Activated CD8-positive, alpha-beta memory T cell treated with anti-CD3 and anti-CD28 coated beads, Interleukin-2, amount 50 U/mL, for 24 hours (primary cell): ENCODE results near the gene SMARCA2.

ENCODE experiments used
- DNase-seq: peaks from one replicate; pipeline ENCODE4 v3.0.0-alpha.2; 2020; ENCODE audit errors: extremely low read depth

Gene SMARCA2

DNA sequence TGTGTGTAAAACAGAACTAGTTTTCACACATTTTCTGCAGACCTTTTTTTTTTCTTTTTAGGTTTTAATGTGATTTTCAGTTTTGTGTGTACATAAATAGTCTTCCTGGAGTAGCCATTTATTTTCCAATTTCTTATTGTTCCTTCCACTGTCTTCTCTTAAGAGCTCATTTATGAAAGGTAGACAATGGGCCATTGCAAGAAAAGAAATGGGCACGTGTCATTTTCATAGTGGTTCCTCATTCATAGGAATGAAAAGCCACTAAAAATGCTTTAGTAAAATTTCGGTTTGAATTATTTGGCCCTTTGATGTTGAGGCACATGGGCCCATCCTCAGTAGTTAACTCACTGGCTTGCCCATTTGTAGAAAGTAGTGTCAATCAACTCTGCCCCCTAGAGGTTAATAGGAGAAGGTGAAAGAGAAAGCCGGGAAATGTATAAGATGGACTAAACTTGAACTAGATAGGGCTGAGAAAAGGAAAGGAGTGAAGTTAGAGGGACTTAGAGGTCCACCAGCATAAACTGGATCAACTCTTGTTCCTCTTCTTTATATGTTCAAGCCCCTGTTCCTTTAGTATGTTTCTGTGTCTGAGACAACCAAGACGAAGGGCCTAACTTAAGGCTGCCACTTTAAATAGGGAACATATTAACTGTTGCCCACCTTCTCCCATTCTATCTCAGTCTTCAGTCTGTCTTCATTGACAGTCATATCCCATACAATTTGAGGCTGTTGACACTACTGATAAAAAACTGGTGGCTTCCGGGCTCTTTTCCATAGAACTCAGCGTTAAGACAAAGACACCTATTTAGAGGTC is 72.6 kb downstream of the SMARCA2 start:
- DNase-seq, result no peak

DNA sequence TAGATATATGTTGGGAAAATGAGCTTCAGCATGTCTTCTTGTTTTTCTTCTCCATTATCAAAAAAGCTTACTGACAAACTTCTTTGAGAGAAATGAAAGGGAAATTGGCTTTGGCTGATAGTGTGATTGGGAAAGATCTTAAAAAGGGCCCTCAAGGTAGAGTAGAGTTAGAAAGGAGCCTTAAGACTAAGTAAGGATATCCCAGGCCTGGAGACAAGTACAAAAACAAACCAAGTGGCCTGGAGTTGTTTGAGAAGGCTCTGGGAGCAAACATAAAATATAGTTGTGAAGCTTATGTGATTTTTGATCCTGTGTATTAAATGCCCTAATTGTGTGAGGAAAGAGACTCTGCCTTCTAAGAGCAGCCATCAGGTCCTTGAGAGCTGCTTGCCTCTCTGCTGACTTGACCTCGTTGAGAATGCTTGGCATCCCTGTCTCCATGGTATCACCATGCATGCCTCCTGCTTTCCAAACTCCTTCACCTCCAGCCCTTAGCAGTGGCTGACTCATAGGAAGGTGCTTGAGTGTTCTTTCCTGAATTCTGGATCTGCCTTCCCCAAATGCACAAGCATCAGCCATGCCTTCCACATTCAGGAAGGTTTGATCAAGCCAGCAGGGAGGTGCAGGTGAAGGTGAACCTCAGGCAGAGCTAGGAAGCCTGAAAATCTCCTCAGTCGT is 78.9 kb downstream of the SMARCA2 start:
- no peak for DNase-seq

DNA sequence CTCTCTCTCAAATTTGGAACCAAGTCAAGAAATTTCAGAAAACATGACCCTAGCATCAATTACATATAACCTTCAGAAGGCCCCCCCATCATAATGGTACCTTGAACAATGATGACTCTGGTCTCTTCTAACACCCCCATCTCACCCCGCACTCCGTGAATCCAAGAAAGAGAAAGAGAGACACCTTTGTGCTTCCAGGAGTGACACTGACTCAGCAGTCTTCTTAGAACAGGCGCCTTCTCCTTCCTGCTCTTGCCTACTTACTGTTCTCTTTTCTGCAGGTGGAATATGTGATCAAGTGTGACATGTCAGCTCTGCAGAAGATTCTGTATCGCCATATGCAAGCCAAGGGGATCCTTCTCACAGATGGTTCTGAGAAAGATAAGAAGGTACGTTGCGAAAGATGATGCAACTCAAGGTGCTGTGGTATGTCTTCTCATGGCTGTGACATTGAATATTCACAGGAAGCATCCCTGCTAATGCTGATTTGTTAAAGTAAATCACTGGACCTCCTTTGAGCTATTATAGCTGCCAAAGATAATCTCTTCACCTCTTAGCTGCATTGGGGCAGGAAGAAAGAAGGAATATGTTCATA is 81.3 kb downstream of the SMARCA2 start:
- DNase-seq, result no peak

DNA sequence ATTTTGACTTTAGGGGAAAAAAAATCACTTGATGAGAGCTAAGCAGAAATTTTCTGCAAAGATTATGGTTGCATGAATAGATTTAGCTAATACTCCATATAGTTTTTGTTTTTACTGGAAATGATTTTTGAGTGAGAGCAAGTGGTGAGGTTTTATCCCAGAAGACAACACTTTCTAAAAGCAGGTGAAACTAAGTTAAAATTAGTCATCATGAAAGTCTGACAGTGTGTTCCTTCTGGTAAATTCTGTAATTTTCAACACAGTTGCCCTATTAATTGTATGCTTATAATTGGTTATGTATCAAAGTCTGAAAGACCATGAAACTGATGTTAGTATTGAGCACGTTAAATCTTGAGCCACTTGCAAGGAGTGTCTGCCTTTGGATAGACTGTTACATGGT is 91.5 kb downstream of the SMARCA2 start:
- no peak for DNase-seq

GRCh38 chr9:2107906-2108451 is 92.8 kb downstream of the SMARCA2 start:
- no peak for DNase-seq

GRCh38 chr9:2109069-2109650 is 94.0 kb downstream of the SMARCA2 start:
- no peak for DNase-seq

GRCh38 chr9:2110036-2110435 is 94.9 kb downstream of the SMARCA2 start:
- no peak for DNase-seq

GRCh38 chr9:2116073-2116472 is 100.9 kb downstream of the SMARCA2 start:
- DNase-seq, result no peak

- no peak for DNase-seq
These were observed 102.4 kb downstream of the SMARCA2 start for GRCh38 chr9:2117527-2117926.

- no peak for DNase-seq
These were observed 104.4 kb downstream of the SMARCA2 start for GRCh38 chr9:2119566-2119965.

DNA sequence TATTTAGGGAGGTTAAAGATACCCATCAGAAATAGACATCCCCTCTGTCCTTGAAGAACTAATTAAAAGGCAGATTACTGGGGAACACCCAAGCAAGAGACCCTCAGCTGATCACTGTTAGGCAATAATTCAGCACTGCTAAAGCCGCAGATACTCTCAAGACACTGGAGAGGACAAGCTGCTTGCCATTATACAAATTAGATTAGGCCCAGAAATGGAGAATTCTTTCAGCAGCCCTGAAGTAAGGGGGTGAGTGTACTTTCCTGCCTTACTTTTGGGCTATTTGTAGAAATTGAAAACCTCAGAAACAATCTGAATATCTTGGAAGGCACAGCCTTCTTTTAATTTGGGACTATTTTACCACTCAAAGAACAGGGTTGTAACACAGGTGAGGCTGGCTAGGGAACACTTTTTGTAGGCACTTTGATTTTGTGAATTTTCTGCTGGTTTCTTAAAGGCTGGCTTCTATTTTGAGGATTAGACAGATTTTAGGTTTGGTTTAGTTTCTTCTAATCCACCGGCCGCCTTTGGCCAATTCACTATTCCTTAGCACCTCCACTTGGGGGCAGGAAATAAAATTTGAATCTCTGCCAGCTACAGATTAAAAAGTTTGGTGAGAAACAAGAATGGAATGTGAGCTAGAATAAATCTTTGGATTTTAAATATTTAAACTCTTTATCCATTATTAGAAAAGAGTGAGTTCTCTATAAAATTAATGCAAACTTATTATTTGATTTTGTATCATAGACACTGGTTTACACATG is 106.0 kb downstream of the SMARCA2 start:
- no peak for DNase-seq

- no peak for DNase-seq
These were observed 107.2 kb downstream of the SMARCA2 start for GRCh38 chr9:2122299-2122698.

DNA sequence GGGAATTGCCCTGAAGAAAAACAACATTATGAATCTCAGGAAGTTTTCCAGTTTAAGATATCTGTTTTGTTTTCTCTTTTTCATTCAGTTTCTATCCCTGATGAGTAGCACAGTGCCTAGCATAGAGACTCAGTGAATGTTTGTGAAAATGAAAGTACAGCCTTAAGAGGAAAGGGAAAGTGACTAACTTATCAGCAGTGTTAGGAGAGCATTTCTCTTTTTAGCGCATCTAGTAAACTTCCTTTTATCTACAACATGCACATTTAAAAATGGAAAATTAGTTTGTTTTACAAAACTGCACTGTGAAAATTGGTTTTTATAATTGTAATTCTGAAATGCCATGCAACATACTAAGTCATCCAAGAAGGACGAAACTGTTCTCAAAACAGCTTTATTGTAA is 110.8 kb downstream of the SMARCA2 start:
- no peak for DNase-seq

DNA sequence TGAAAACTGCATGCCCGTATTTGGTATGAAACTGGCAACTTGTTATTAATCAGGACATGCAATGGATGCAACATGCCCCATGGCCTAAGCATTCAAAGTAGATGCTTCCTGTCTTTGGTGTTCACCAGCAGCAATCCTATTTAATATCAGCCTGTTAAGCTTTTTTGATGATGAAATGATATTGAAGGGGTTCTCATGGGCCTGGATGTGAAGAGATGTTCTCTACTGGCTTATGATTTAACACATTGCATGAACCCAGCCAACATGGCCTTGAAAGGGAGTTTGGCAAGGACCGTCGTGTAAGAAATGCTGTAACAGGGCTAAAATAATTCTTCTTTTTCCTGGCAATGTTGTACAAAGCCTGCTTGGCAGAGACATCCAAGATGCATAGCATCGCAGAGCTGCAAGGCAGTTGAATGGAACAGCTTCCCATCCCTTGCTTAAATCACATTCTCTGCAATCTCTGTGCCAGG is 111.2 kb downstream of the SMARCA2 start:
- no peak for DNase-seq

DNA sequence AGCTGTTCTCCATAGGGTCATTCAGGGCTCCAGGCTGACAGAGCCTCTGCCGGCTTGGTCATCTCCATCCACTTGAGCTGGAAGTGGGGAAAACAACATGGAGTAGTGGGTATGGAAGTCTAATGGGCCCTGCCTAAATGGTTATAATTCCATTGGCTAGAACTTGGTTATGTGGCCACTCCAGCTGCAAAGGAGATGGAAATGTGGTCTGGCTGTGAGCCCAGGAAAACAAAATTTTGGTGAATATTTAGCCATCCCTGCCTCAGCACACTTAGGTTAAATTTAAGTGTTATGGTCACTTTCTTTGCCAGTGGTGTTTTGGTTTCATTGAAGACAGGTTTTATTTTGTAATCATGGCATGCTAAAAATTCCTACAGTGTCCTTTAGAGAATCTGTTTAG is 112.3 kb downstream of the SMARCA2 start:
- DNase-seq, result no peak

GRCh38 chr9:2128141-2128540 is 113.0 kb downstream of the SMARCA2 start:
- DNase-seq, result no peak

DNA sequence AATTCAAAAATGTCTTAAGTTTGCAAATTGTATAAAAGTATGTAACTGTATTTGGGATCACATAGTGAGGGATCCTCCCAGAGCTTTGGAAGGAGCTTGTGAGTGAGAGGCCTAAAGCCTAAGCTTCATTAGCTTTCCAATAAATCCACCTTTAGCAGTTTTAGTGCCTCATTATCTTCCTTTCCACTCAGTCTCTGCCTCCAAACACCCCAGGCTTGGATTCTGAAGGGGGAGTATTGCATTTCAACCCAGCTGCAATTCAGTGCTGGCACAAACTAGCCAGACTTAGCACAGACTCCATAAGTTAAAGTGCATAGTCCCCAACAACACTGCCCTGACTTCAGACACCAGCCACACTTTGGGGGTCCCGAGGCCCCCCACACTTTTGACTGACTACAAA is 113.5 kb downstream of the SMARCA2 start:
- DNase-seq, result no peak

GRCh38 chr9:2130941-2131340 is 115.8 kb downstream of the SMARCA2 start:
- DNase-seq, result no peak

DNA sequence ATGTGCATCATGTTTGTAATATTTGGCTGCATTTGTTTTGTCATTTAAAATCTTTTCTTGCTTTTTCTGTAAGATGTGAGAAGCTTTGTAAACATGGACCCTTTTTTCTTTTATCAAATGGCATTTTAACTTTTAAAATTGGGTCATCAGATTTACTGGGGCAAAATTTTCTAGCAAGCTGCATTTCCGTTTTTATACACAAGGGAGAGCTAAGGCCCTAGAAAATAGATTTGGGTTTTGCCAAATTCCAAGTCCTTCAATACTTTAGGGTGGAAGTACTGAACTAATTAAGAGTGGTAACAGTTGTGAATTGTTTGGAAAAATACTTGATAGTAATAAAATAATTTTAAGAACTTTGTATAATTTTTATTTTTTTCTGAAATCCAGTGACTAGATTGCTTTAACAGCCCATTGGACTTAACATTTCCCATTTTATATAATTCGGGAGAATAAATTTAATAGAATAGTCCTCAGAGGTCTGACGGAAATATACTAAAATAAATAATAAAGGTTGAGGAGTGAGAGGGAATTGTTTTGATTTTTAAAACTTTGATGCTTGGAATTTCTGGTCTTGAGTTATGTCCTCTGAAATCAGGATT is 117.4 kb downstream of the SMARCA2 start:
- no peak for DNase-seq

- no peak for DNase-seq
These were observed 119.2 kb downstream of the SMARCA2 start for GRCh38 chr9:2134391-2134790.

DNA sequence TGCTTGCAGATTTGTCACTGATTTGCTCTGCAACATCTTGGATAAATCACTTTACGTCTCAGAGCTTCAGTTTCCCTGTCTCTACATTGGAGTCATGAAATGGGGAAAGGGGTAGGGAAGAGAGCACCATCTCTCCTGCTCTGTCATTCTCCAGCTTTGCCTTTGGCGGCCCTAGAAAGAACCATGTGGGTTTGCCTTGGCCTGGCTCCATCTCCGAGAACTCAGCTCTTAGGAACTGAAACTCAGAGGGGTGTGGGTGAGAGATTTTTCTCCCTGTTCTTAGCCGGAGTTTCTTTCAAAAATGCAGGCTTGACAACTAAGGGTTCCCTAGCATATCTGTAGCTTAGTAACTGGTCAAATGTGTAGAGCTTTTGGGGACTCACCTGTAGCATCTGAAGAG is 123.5 kb downstream of the SMARCA2 start:
- no peak for DNase-seq
